ENCODE measurements around the gene TLL1. TPM values are rescaled to one million over a fixed set of nuclear protein-coding genes. Genes with fewer than 3 reads are reported as not detected.

The TLL1 gene
- polyA plus RNA-seq, 2 of the 4 experiments (the other 2 are of a cell fraction): 0.01 to 0.13 TPM

- TF ChIP-seq, protein P1, sequence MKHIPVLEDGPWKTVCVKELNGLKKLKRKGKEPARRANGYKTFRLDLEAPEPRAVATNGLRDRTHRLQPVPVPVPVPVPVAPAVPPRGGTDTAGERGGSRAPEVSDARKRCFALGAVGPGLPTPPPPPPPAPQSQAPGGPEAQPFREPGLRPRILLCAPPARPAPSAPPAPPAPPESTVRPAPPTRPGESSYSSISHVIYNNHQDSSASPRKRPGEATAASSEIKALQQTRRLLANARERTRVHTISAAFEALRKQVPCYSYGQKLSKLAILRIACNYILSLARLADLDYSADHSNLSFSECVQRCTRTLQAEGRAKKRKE (CRISPR knock-in tag; IDR thresholded peaks at IDR 0.05; ENCODE audit: low read depth): no peak
- TF ChIP-seq CEBPB (IDR thresholded peaks at IDR 0.05) (no peak), EHF (CRISPR knock-in tag; IDR thresholded peaks at IDR 0.05) (no peak)
Observed at GRCh38 chr4:165991325-165992180, 118.5 kb downstream of the TLL1 start (continued).

- FAIRE-seq (no peak), DNase-seq (ENCODE audit: low read depth in 1 of 2, low spot score in 1 of 2) (no peak), ATAC-seq (no peak)
- Histone ChIP-seq H3K4me1 (no peaks in the 10 kb centered on the region), H3K9me3 (no peaks in the 10 kb centered on the region), H3K4me3 (no peak overlapping the region), H3K4me2 (no peak overlapping the region), H3K27ac (no peak overlapping the region)
- WGBS (ENCODE audit: missing lambda C conversion rate): 6% methylated on average over 1 of the region's 1 CpG
- ChIA-PET POLR2A (no interaction called here), CTCF (interaction anchor here (0.6 kb wide), 1 partner anchor 1241 kb away, joined by 3 read pairs; no protein-coding TSS in a partner anchor)
- no peak for TF ChIP-seq TFCP2L1 (CRISPR knock-in tag; IDR thresholded peaks at IDR 0.05)
- no peak for TF ChIP-seq CHD4 (IDR thresholded peaks at IDR 0.05; ENCODE audit: borderline replicate concordance)
- TF ChIP-seq NPAS2 (CRISPR knock-in tag; IDR thresholded peaks at IDR 0.05; ENCODE audit: borderline replicate concordance): no peak
- TF ChIP-seq RFX5 (IDR thresholded peaks at IDR 0.05): no peak
- TF ChIP-seq SMC3 (IDR thresholded peaks at IDR 0.05): no peak
- TF ChIP-seq, protein P2, sequence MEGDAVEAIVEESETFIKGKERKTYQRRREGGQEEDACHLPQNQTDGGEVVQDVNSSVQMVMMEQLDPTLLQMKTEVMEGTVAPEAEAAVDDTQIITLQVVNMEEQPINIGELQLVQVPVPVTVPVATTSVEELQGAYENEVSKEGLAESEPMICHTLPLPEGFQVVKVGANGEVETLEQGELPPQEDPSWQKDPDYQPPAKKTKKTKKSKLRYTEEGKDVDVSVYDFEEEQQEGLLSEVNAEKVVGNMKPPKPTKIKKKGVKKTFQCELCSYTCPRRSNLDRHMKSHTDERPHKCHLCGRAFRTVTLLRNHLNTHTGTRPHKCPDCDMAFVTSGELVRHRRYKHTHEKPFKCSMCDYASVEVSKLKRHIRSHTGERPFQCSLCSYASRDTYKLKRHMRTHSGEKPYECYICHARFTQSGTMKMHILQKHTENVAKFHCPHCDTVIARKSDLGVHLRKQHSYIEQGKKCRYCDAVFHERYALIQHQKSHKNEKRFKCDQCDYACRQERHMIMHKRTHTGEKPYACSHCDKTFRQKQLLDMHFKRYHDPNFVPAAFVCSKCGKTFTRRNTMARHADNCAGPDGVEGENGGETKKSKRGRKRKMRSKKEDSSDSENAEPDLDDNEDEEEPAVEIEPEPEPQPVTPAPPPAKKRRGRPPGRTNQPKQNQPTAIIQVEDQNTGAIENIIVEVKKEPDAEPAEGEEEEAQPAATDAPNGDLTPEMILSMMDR (IDR thresholded peaks at IDR 0.05): no peak
- no peak for TF ChIP-seq ESRRA (IDR thresholded peaks at IDR 0.05; ENCODE audit: borderline replicate concordance, low read length)
- TF ChIP-seq ZC3H11A (IDR thresholded peaks at IDR 0.05): no peak
- no peak for TF ChIP-seq RNF2 (IDR thresholded peaks at IDR 0.05; ENCODE audit: borderline replicate concordance, low read depth)
- TF ChIP-seq ZSCAN20 (CRISPR knock-in tag; IDR thresholded peaks at IDR 0.05): no peak
- no peak for TF ChIP-seq EHMT2 (IDR thresholded peaks at IDR 0.05; ENCODE audit: low read depth)
- no peak for TF ChIP-seq CEBPB (IDR thresholded peaks at IDR 0.05)
Observed at GRCh38 chr4:165992283-165992682, 119.2 kb downstream of the TLL1 start.

- Histone ChIP-seq H3K4me1 (no peaks in the 10 kb centered on the region), H3K27ac (no peak overlapping the region), H3K4me2 (no peak overlapping the region), H3K9me3 (no peaks in the 10 kb centered on the region), H3K4me3 (no peak overlapping the region)
- no peak for DNase-seq (ENCODE audit: low read depth in 1 of 2, low spot score in 1 of 2)
- FAIRE-seq: no peak
- ChIA-PET POLR2A (no interaction called here), CTCF (no interaction called here)
- ATAC-seq: no peak
- TF ChIP-seq E2F6 (IDR thresholded peaks at IDR 0.05; ENCODE audit: borderline replicate concordance, low read depth) (no peak), BHLHE40 (IDR thresholded peaks at IDR 0.05; ENCODE audit: low read depth, low read length) (no peak), RAD21 (conservative IDR thresholded peaks at IDR 0.05 in 1 of 2, IDR thresholded peaks at IDR 0.05 in 1 of 2) (no peak), EHF (CRISPR knock-in tag; IDR thresholded peaks at IDR 0.05) (no peak), NFE2L2 (conservative IDR thresholded peaks at IDR 0.05; ENCODE audit: low read length) (no peak), RARB (CRISPR knock-in tag; IDR thresholded peaks at IDR 0.05) (no peak), MAFK (IDR thresholded peaks at IDR 0.05; ENCODE audit: partially characterized antibody) (no peak), POLR2A (IDR thresholded peaks at IDR 0.05; ENCODE audit: low read length) (no peak), KDM1A (IDR thresholded peaks at IDR 0.05; ENCODE audit: low read depth) (no peak)
- TF ChIP-seq, protein P3, sequence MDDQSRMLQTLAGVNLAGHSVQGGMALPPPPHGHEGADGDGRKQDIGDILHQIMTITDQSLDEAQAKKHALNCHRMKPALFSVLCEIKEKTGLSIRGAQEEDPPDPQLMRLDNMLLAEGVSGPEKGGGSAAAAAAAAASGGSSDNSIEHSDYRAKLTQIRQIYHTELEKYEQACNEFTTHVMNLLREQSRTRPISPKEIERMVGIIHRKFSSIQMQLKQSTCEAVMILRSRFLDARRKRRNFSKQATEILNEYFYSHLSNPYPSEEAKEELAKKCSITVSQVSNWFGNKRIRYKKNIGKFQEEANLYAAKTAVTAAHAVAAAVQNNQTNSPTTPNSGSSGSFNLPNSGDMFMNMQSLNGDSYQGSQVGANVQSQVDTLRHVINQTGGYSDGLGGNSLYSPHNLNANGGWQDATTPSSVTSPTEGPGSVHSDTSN (IDR thresholded peaks at IDR 0.05): no peak
- 13% methylated on average over 1 of the region's 1 CpG for WGBS (ENCODE audit: missing lambda C conversion rate)
Observed at GRCh38 chr4:165994701-165995100, 121.7 kb downstream of the TLL1 start.

All from A549 (cell line).